HuH-7 (cell line): Measurements from ENCODE around the gene CCSER2.

Source experiments
- DNase-seq: peaks from one replicate; pipeline ENCODE4 v3.0.0; 2011; ENCODE audit warnings: low spot score

The CCSER2 gene

GRCh38 chr10:84549368-84550165, 221.2 kb downstream of the CCSER2 start:
- DNase-seq, result no peak

DNA sequence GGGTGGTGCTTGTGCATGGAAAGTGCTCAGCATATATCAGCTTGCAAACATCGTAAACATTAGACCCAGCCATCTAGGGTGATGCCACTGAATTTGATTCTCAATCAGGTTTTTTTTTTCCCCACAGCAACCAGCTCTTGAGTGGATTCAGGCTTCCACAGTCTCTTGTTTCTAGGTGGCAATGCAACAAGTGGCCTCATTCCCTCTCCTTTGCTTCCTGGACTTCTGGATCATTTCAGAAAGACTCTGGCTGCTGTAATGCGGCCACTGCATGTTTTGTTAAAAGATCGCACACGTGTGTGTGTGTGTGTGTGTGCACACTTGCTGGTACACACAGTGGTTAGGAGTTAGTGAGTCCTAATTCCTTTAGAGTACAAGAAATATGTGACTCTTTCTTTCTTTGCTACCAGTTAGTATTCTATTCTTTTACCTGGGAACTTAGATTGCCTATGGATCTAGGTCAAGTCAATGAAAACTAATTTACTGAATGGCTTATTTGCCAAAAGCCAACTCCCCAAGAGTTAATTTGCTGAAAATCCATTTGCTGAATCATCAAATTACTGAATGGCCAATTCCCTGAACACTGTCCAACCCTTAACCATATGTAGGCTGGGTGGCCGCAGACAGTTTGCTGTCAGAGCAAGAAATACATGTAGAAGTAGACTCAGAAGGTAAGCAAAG, 222.5 kb downstream of the CCSER2 start:
- DNase-seq, result no peak

DNA sequence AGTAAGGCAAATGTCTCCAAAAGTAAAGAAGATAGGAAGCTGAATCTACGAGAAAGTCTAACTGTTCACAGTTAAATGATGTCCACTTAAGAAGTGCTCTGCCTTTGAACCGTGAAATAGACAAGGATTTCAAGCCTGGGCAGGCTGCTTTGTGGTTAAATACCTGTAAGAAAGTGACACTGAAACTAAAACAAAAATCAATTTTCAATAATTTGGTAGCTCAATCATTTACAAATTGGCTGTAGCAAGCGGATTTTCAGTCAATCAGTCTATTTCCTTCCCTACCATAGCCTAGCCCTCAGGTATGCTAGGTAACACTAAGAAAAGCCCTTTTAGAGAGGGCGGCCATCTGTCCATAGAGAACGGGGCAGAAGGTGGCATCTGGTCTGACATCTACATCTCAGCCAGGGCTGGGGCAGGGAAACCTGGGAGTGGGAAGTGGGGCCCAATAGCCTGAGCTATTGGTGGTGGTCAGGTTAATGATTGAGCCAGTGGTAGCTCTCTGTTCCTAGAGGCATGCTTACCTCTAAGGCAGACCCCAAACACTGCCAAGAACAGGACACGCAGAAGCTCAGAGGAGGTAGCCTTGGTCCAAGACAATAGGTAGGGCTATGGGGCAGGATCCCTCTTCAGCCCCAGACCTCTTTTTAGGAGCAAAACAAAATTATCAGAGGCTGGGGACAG, 223.2 kb downstream of the CCSER2 start:
- no peak for DNase-seq

GRCh38 chr10:84552478-84552877, 224.1 kb downstream of the CCSER2 start:
- DNase-seq, result no peak

GRCh38 chr10:84562592-84562991, 234.2 kb downstream of the CCSER2 start:
- no peak for DNase-seq

DNA sequence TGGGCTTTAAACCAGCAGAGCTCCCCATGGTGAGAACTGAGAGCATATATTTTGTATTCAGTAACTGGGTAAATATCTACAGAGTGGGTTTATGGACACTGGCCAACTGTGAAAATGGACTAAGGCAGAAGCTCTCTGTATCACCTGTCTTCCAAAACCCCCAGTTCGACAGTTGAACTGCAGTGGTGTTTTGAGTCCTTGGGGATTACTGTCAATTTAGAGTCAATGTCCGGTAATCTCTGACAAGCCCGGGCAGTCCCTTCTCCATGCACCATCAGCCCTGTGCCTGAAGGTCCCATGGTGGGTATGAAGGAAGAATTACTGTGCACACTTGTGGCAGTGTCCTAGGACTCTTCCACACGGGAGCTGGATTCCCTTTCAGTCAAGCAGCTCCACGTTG, 235.0 kb downstream of the CCSER2 start:
- no peak for DNase-seq

GRCh38 chr10:84563868-84564267, 235.5 kb downstream of the CCSER2 start:
- DNase-seq, result no peak

DNA sequence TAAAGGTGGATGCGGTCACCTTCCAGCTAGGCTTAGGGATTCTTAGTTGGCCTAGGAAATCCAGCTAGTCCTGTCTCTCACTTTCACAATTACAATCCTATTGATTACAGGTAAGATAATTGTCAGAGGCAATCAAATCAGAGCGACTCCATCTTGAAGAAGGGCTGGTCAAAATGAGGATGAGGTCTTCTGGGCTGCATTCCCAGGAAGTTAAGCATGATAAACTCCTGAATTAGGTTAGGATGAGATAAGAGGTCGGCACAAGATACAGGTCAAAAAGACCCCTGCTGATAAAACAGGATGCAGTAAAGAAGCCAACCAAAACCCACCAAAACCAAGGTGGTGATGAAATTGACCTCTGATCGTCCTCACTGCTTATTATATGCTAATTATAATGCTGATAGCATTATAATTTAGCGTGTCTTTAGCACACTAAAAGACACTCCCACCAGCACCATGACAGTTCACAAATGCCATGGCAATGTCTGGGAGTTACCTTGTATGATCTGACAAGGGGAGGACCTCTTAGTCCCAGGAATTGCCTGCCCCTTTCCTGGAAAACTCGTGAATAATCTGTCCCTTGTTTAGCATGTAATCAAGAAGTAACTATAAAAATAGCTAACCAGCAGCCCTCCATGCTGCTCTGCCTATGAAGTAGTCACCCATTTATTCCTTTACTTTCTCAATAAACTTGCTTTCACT, 237.6 kb downstream of the CCSER2 start:
- DNase-seq, result no peak

DNA sequence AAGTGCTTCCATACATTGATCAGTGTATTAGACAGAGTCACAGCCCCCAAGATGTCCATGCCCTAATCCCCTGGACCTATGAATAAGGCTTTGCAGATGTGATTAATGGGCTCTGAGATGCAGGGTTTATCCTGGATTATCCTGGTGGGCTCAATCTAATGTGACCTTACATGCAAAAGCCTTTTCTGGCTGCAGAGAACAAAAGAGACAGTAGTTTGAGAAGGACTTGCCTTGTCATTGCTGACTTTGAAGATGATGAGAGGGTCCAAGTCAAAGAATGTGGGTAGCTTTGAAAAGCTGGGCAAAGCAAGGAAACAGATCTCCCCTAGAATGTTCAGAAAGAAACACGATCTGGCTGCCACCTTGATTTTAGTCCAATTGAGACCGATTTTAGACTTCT, 238.7 kb downstream of the CCSER2 start:
- no peak for DNase-seq
